RWPE1 (cell line): ENCODE data around the gene RPL15.

Experiments used
- CTCF ChIA-PET: fragments of 350-600 bp; sonication (Branson Sonifier 250); formaldehyde crosslinking; extraction: SDS; loops from one replicate; lab custom pipeline; 2021; lab: Yijun Ruan, JAX
- POLR2A ChIA-PET: fragments of 400-600 bp; formaldehyde crosslinking; extraction: SDS; loops from one replicate; lab custom pipeline; 2020; ENCODE audit warnings: antibody characterized with exemption; ENCODE audit not compliant: low non-redundant PET; lab: Yijun Ruan, JAX
- DNase-seq: peaks from one replicate; pipeline ENCODE4 v3.0.0; 2012; ENCODE audit warnings: low spot score
- H3K27ac ChIP-seq: fragments of 450-650 bp; 2 replicates; pipeline ENCODE4 v1.5.1; 2017
- TF ChIP-seq, protein P1 (sequence below): fragments of 450-650 bp; conservative IDR thresholded peaks from 2 replicates; pipeline ENCODE4 v1.5.1; 2017; ENCODE audit warnings: low read depth, mild to moderate bottlenecking

The RPL15 gene

DNA sequence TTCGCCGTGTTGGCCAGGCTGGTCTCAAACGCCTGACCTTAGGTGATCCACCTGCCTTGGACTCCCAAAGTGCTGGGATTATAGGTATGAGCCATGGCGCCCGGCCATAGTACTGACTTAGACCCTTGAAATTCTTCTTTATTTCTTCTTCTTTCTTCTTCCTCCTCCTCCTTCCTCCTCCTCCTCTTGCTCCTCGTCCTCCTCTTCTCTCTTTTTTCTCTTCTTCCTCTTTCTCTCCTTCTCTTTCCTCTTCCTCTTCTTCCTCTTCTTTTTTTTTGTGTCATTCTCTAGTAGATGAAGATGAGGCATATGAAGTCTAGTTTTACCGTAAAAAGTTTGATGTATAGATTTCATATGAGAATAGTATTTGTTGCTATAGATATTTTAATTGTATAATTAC lies 9.3 kb downstream of the RPL15 start:
- no peak for DNase-seq
- POLR2A ChIA-PET = no interaction called here
- H3K27ac ChIP-seq = no peak overlapping the region
- TF ChIP-seq, protein P1, sequence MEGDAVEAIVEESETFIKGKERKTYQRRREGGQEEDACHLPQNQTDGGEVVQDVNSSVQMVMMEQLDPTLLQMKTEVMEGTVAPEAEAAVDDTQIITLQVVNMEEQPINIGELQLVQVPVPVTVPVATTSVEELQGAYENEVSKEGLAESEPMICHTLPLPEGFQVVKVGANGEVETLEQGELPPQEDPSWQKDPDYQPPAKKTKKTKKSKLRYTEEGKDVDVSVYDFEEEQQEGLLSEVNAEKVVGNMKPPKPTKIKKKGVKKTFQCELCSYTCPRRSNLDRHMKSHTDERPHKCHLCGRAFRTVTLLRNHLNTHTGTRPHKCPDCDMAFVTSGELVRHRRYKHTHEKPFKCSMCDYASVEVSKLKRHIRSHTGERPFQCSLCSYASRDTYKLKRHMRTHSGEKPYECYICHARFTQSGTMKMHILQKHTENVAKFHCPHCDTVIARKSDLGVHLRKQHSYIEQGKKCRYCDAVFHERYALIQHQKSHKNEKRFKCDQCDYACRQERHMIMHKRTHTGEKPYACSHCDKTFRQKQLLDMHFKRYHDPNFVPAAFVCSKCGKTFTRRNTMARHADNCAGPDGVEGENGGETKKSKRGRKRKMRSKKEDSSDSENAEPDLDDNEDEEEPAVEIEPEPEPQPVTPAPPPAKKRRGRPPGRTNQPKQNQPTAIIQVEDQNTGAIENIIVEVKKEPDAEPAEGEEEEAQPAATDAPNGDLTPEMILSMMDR = no peak
- CTCF ChIA-PET = no interaction called here

DNA sequence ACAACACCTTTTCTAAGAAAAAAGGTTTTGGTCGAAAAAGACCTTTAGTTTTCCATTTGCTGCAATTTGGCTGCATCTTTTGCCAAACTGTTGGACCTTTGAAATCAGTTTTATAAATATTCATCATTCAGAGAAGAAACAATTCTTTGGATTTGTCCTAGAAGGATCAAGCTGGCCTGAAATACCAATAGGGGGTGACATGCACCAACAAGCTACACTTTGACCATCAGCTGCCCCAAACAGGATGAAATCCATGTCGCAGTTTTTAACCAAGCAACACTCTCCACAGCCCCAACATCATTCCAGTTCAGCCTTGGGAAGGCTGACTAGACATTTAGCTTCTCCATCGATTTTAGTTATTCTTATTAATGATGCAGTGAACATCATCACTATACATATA lies 9.8 kb downstream of the RPL15 start:
- H3K27ac ChIP-seq = no peak overlapping the region
- TF ChIP-seq, protein P1 = no peak
- CTCF ChIA-PET = no interaction called here
- POLR2A ChIA-PET = no interaction called here
- no peak for DNase-seq

DNA sequence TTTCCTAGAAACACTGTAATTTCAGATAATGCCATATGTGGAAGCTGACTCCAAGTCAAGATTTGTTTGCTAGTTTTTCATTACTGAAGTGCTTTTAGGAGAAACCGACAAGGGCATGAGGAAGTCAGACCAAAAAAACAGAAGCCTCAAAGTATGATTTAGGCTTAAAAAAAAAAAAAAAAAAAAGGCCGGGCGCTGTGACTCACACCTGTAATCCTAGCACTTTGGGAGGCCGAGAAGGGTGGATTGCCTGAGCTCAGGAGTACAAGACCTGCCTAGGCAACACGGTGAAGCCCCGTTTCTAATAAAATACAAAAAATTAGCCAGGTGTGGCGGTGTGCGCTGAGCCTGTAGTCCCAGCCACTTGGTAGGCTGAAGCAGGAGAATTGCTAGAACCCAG lies 11.6 kb downstream of the RPL15 start:
- ChIA-PET POLR2A (no interaction called here), CTCF (no interaction called here)
- DNase-seq = no peak
- peak overlapping the region; percentile 34; the same call in 1 of the 2 replicates for H3K27ac ChIP-seq
- TF ChIP-seq, protein P1 = no peak

DNA sequence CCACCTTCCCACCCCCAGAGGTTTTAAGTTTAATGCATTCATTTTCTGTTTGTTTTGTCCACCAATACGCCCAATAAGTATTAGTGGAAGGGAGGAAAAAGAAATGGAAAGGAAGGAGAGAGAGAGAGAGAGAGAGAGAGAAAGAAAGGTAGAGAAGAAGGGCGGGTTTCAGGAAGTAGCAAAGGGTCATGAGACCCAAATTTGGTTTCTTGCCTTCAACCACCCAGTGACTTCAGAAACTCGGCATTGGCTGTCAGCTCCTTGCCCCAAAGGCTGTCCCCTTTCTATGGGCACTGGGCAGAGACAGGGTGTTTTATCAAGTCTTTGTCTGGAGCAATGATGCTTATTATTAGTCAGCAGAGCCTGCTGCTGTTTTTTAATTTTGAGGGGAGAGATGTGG lies 14.7 kb downstream of the RPL15 start:
- H3K27ac ChIP-seq = no peak overlapping the region
- TF ChIP-seq, protein P1 = no peak
- ChIA-PET POLR2A (no interaction called here), CTCF (no interaction called here)
- no peak for DNase-seq

DNA sequence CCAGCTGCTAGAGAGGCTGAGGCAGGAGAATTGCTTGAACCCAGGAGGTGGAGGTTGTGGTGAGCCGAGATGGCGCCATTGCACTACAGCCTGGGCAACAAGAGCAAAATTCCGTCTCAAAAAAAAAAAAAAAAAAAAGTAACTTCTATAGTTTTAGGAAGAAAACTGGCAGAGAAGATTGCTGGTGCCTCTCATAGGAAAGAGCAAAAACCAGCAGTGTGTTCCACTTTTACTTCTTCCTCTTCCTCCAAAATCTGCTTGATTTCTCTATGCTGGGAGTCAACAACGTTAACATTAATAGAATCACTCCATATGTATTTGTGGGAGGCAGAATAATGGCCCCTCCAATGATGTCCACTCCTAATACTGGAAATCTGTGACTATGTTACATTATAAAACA lies 15.6 kb downstream of the RPL15 start:
- no peak for DNase-seq
- TF ChIP-seq, protein P1 = no peak
- POLR2A ChIA-PET = no interaction called here
- no peak overlapping the region for H3K27ac ChIP-seq
- CTCF ChIA-PET = no interaction called here

DNA sequence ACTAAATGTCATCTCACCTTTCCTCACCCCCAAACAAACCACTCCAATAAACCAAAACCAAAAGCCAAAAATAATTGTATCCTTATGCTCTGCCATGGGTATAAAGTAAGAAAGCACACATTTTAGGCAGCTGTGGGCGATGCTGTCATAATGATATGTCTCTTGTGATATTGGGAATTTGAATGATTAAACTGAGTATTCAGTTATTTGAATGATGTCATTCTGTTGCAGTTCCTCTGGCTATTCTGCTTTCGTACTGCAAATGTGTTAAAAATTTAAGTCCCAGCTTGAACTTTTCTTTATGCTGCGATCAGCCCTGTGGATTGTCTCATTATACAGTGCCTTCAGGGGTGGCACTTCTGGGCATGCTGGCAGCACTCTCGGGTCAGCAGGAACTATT lies 17.3 kb downstream of the RPL15 start:
- CTCF ChIA-PET = no interaction called here
- no peak for DNase-seq
- no peak overlapping the region for H3K27ac ChIP-seq
- TF ChIP-seq, protein P1 = no peak
- POLR2A ChIA-PET = no interaction called here

DNA sequence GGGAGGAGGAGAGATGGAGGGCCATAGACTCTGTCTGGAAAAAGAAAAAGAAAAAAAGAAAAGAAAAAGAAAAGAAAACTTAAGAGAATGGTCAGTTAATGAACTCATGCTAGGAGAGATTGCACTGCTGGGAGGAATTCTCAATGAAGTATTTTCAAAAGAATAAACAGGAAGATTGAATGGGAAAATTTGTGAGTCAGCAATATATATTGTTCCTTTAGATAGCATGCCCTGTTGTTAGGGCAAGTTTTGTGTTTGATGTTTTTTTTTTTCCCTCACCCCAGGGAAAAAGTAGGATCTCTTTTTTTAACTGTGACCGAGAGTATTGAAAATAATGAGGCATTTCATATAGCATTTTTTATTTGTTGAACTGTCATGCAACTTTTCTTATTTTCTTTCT lies 20.4 kb downstream of the RPL15 start:
- TF ChIP-seq, protein P1 = no peak
- DNase-seq = no peak
- POLR2A ChIA-PET = no interaction called here
- no peak overlapping the region for H3K27ac ChIP-seq
- CTCF ChIA-PET = no interaction called here
